HTR-8/SVneo (cell line): ENCODE results near the gene LAMA3.
"Not testable (repeated sequence)": the region's sequence is repeated elsewhere in the genome, so short reads cannot be mapped to it uniquely, and the experiment has no call there.

Source experiments
- DNase-seq: peaks from one replicate; pipeline ENCODE4 v3.0.0; 2011; ENCODE audit warnings: low spot score, mixed read lengths; ENCODE audit not compliant: insufficient read length
- FAIRE-seq: peaks from 2 replicates; lab custom pipeline; 2011; peaks lifted over from hg19 to GRCh38; lab: Jason Lieb, UNC

Gene LAMA3

GRCh38 chr18:23702606-23703005 lies 13.4 kb downstream of the LAMA3 start:
- FAIRE-seq (no peak), DNase-seq (no peak)

GRCh38 chr18:23703057-23703986 lies 14.1 kb downstream of the LAMA3 start:
- DNase-seq (peak; percentile 36), FAIRE-seq (no peak)

GRCh38 chr18:23703987-23704384 lies 14.7 kb downstream of the LAMA3 start:
- no peak for FAIRE-seq

GRCh38 chr18:23704806-23705205 lies 15.6 kb downstream of the LAMA3 start:
- DNase-seq (no peak), FAIRE-seq (no peak)

More at GRCh38 chr18:23703987-23704384, 14.7 kb downstream of the LAMA3 start:
- DNase-seq = no peak

- FAIRE-seq = no peak
These were observed 17.9 kb downstream of the LAMA3 start for GRCh38 chr18:23706971-23707640.

GRCh38 chr18:23710068-23710527 lies 20.8 kb downstream of the LAMA3 start:
- DNase-seq (no peak), FAIRE-seq (no peak)

More at GRCh38 chr18:23706971-23707640, 17.9 kb downstream of the LAMA3 start:
- DNase-seq = no peak

- no peak for FAIRE-seq
These were observed 21.7 kb downstream of the LAMA3 start for GRCh38 chr18:23710946-23711345.

GRCh38 chr18:23711426-23711825 lies 22.2 kb downstream of the LAMA3 start:
- no peak for DNase-seq
- FAIRE-seq = no peak

More at GRCh38 chr18:23710946-23711345, 21.7 kb downstream of the LAMA3 start:
- no peak for DNase-seq

- FAIRE-seq (no peak), DNase-seq (no peak)
These were observed 23.2 kb downstream of the LAMA3 start for GRCh38 chr18:23712445-23712844.

GRCh38 chr18:23714576-23714975 lies 25.3 kb downstream of the LAMA3 start:
- no peak for FAIRE-seq
- DNase-seq = no peak

GRCh38 chr18:23716079-23716478 lies 26.8 kb downstream of the LAMA3 start:
- not testable (repeated sequence) for FAIRE-seq, DNase-seq

GRCh38 chr18:23716516-23716915 lies 27.3 kb downstream of the LAMA3 start:
- FAIRE-seq (no peak), DNase-seq (peak; percentile 36)

GRCh38 chr18:23716966-23717365 lies 27.7 kb downstream of the LAMA3 start:
- DNase-seq = no peak
- no peak for FAIRE-seq

GRCh38 chr18:23718243-23718720 lies 29.0 kb downstream of the LAMA3 start:
- FAIRE-seq (no peak), DNase-seq (peak; percentile 12)

- DNase-seq = no peak
- FAIRE-seq = no peak
These were observed 29.5 kb downstream of the LAMA3 start for GRCh38 chr18:23718731-23719130.

GRCh38 chr18:23719634-23720201 lies 30.5 kb downstream of the LAMA3 start:
- peak; percentile 84 for DNase-seq
- FAIRE-seq = no peak

GRCh38 chr18:23721696-23722480 lies 32.6 kb downstream of the LAMA3 start:
- FAIRE-seq (no peak), DNase-seq (no peak)

- FAIRE-seq (no peak), DNase-seq (no peak)
These were observed 33.4 kb downstream of the LAMA3 start for GRCh38 chr18:23722646-23723045.

- FAIRE-seq = no peak
- DNase-seq = no peak
These were observed 33.9 kb downstream of the LAMA3 start for GRCh38 chr18:23723121-23723520.

GRCh38 chr18:23724681-23725080 lies 35.4 kb downstream of the LAMA3 start:
- DNase-seq (no peak), FAIRE-seq (no peak)
